HepG2 (cell line): ENCODE data around the gene SIGLEC1. TPM values are rescaled to one million over a fixed set of nuclear protein-coding genes. Genes with fewer than 3 reads are reported as not detected.

Source experiments
- ATAC-seq: fragments of 200-7000 bp; cut with Tn5 transposase; 3 replicates; pipeline ENCODE4 v1.9.1; 2020; ENCODE audit warnings: mild to moderate bottlenecking, moderate library complexity
- BruUV-seq: library from RNA; stranded (reverse); fragments of 400-500 nt; replicated peaks from 2 replicates; lab custom pipeline; 2021; lab: Mats Ljungman, UMichigan
- CTCF ChIA-PET: fragments of 300-600 bp; formaldehyde crosslinking; extraction: SDS; loops from one replicate; lab custom pipeline; 2021; ENCODE audit warnings: low total read pairs, inconsistent platforms, low intra/inter-chr PET ratio; lab: Yijun Ruan, JAX
- POLR2A ChIA-PET: fragments of 350-600 bp; sonication (Branson Sonifier 250); formaldehyde crosslinking; loops from one replicate; lab custom pipeline; 2020; ENCODE audit warnings: antibody characterized with exemption, inconsistent platforms; lab: Yijun Ruan, JAX
- DNase-seq: peaks from one replicate; pipeline ENCODE4 v3.0.0-alpha.2; 2015; ENCODE audit warnings: low spot score
- FAIRE-seq: peaks from 3 replicates; lab custom pipeline; 2011; peaks lifted over from hg19 to GRCh38; lab: Jason Lieb, UNC
- H2AFZ ChIP-seq: one replicate; pipeline ENCODE4 v1.6.1; 2011; ENCODE audit warnings: low read length, inconsistent platforms
- H3K27ac ChIP-seq: fragments of 300-600 bp; 3 replicates; pipeline ENCODE4 v1.8.0; 2011; ENCODE audit warnings: mixed run types, mild to moderate bottlenecking, mixed read lengths, low read length, inconsistent platforms; ENCODE audit not compliant: insufficient read depth; ENCODE audit errors: extremely low read length
- H3K27me3 ChIP-seq, 2 experiments: fragments of 200-600 bp in 1 of 2; 2 replicates in 1 of 2; 3 replicates in 1 of 2; pipeline versions ENCODE4 v1.6.0 to v1.8.0; 2011; ENCODE audit warnings: low read length in 2 of 2, mild to moderate bottlenecking in 2 of 2, moderate library complexity in 2 of 2, inconsistent platforms in 1 of 2; ENCODE audit not compliant: insufficient read depth in 2 of 2, control insufficient read depth in 1 of 2
- H3K36me3 ChIP-seq, 2 experiments: fragments of 200-600 bp in 1 of 2; replicated peaks in 1 of 2; 2 replicates in 1 of 2; 3 replicates in 1 of 2; pipeline versions ENCODE4 v1.5.1 to v1.8.0; 2011; ENCODE audit warnings: low read length in 2 of 2, inconsistent platforms in 1 of 2; ENCODE audit not compliant: insufficient read depth in 2 of 2, control insufficient read depth in 1 of 2
- H3K4me1 ChIP-seq: 2 replicates; pipeline ENCODE4 v1.5.1; 2012; ENCODE audit warnings: low read length, inconsistent platforms; ENCODE audit not compliant: insufficient read depth
- H3K4me2 ChIP-seq: 2 replicates; pipeline ENCODE4 v1.6.0; 2011; ENCODE audit warnings: low read depth, low read length, inconsistent platforms
- H3K4me3 ChIP-seq, 3 experiments: fragments of 200-600 bp in 1 of 3; sonication (generic), shearing (Covaris generic) in 1 of 3; replicated peaks in 1 of 3; 2 replicates each; pipeline ENCODE4 v1.5.1; 2011 to 2016; ENCODE audit warnings: low read length in 3 of 3, inconsistent platforms in 2 of 3, low read depth in 2 of 3, mild to moderate bottlenecking in 2 of 3, control low read depth in 1 of 3, mixed read lengths in 1 of 3; ENCODE audit not compliant: insufficient read depth in 1 of 3
- H3K79me2 ChIP-seq: one replicate; pipeline ENCODE4 v1.6.1; 2011; ENCODE audit warnings: low read length, inconsistent platforms; ENCODE audit not compliant: insufficient read depth
- H3K9ac ChIP-seq: 2 replicates; pipeline ENCODE4 v1.6.0; 2011; ENCODE audit warnings: mild to moderate bottlenecking, low read depth, low read length, inconsistent platforms; ENCODE audit not compliant: insufficient read depth
- H3K9me3 ChIP-seq: 2 replicates; pipeline ENCODE4 v1.5.1; 2012; ENCODE audit warnings: mild to moderate bottlenecking, low read length
- H4K20me1 ChIP-seq: 2 replicates; pipeline ENCODE4 v1.6.0; 2011; ENCODE audit warnings: inconsistent platforms, mild to moderate bottlenecking, low read length, moderate library complexity; ENCODE audit not compliant: insufficient read depth
- CCDC6 ChIP-seq: sonication (generic); formaldehyde crosslinking; IDR thresholded peaks from 2 replicates; pipeline ENCODE4 v1.8.1; 2022; ENCODE audit warnings: mild to moderate bottlenecking, missing genetic modification reagents, moderate library complexity
- ISX ChIP-seq: sonication (generic); formaldehyde crosslinking; conservative IDR thresholded peaks from 2 replicates; pipeline ENCODE4 v1.5.0; 2020; ENCODE audit warnings: missing genetic modification reagents
- MTF2 ChIP-seq: sonication (generic); formaldehyde crosslinking; IDR thresholded peaks from 2 replicates; pipeline ENCODE4 v1.5.0; 2020; ENCODE audit warnings: missing genetic modification reagents, borderline replicate concordance
- NFYB ChIP-seq: sonication (generic); formaldehyde crosslinking; IDR thresholded peaks from 2 replicates; pipeline ENCODE4 v1.4.0; 2020; ENCODE audit warnings: missing genetic modification reagents
- PRDM15 ChIP-seq: sonication (generic); formaldehyde crosslinking; IDR thresholded peaks from 2 replicates; pipeline ENCODE4 v1.4.0; 2020; ENCODE audit warnings: missing genetic modification reagents
- WIZ ChIP-seq: sonication (generic); formaldehyde crosslinking; IDR thresholded peaks from 2 replicates; pipeline ENCODE4 v1.5.1; 2020; ENCODE audit warnings: mild to moderate bottlenecking, missing genetic modification reagents
- ZFP36L1 ChIP-seq: sonication (generic); formaldehyde crosslinking; IDR thresholded peaks from 2 replicates; pipeline ENCODE4 v1.8.0; 2022; ENCODE audit warnings: mild to moderate bottlenecking, missing genetic modification reagents, moderate library complexity
- ZNF225 ChIP-seq: sonication (generic); formaldehyde crosslinking; IDR thresholded peaks from 2 replicates; pipeline ENCODE4 v1.4.0; 2020; ENCODE audit warnings: mild to moderate bottlenecking, missing genetic modification reagents
- ZNF407 ChIP-seq: sonication (generic); formaldehyde crosslinking; IDR thresholded peaks from one replicate; pipeline ENCODE4 v1.5.1; 2020; ENCODE audit warnings: mild to moderate bottlenecking, missing genetic modification reagents; ENCODE audit errors: not compliant biosample characterization
- ZNF761 ChIP-seq: sonication (generic); formaldehyde crosslinking; conservative IDR thresholded peaks from 2 replicates; pipeline ENCODE4 v1.4.0; 2020; ENCODE audit warnings: mild to moderate bottlenecking, missing genetic modification reagents
- WGBS: methylation state at CpG from one replicate; pipeline ENCODE4 v1.1.6; 2017; ENCODE audit warnings: low lambda C conversion rate; 5-methylcytosine and 5-hydroxymethylcytosine counted together
- in situ Hi-C: cut with HindIII; loops from 2 replicates; pipeline ENCODE4 v1.10.0; 2017; ENCODE audit warnings: low pct_unique_long_range_greater_than_20kb; ENCODE audit not compliant: extremely low pct_ligation_motif_present
- intact Hi-C: fragments of 100-400 bp; cut with micrococcal nuclease; formaldehyde crosslinking; loops from one replicate; pipeline ENCODE4 v1.10.0; 2022; ENCODE audit not compliant: unreplicated experiment
- polyA plus RNA-seq, 8 experiments: library from polyadenylated mRNA; depleted of rRNA in 3 of 8; stranded (reverse) in 7 of 8; unstranded in 1 of 8; fragments of >200 nt; fragmentation: Illumina TruSeq in 4 of 8; extraction: Trizol in 4 of 8; gene quantifications; 2 replicates each; pipeline versions ENCODE4 v1.2.1 to v1.2.3, GENCODE V29; 2011 to 2016; ENCODE audit warnings: low read depth in 4 of 8, missing spikeins in 1 of 8, mixed read lengths in 1 of 8; ENCODE audit not compliant: insufficient read depth in 1 of 8
- total RNA-seq, 5 experiments: library from RNA; depleted of rRNA; stranded (reverse); fragments of >200 nt; fragmentation: Illumina TruSeq; extraction: Trizol; gene quantifications; 2 replicates each; pipeline ENCODE4 v1.2.3, GENCODE V29; 2016; ENCODE audit warnings: low read depth in 1 of 5

SIGLEC1 gene
- total and polyA plus RNA-seq, 2 of the 13 experiments (the other 11 are each of a cell fraction or from before 2014, with no cell fraction given) = 0.01 TPM; not detected in 1

- TF ChIP-seq MTF2 = peak; percentile 85
These were observed 39.7 kb downstream of the SIGLEC1 start (continued) for GRCh38 chr20:3672547-3673171.

- Histone ChIP-seq H3K79me2 (no peaks in the 10 kb centered on the region), H3K4me2 (peak overlapping the region; percentile 54), H4K20me1 (no peaks in the 10 kb centered on the region), H3K9me3 (no peaks in the 10 kb centered on the region), H3K27ac (no peak overlapping the region), H2AFZ (no peak overlapping the region), H3K27me3 (peaks cover 48 to 87% of the 10 kb centered on the region in 2 experiments), H3K9ac (no peak overlapping the region), H3K4me1 (peaks cover 8% of the 10 kb centered on the region; the same call in 1 of the 2 replicates), H3K36me3 (no peaks in the 10 kb centered on the region), H3K4me3 (peak overlapping the region in 1 of 3 experiments; percentile 54; a peak in 1 of 6 replicates)
- ATAC-seq (no peak), FAIRE-seq (no peak), DNase-seq (no peak)
- ChIA-PET POLR2A (no interaction called here), CTCF (no interaction called here)
- no TSS peak for BruUV-seq
- 27% methylated on average over 23 of the region's 23 CpGs for WGBS
- in situ Hi-C loops = no loop called here
- intact Hi-C loops = no loop called here
- TF ChIP-seq ZNF225 (CRISPR knock-in tag) = peak; percentile 33; the same call in 1 of the 2 replicates
- no peak for TF ChIP-seq ZNF407 (CRISPR knock-in tag)
- no peak for TF ChIP-seq PRDM15 (CRISPR knock-in tag)
- no peak for TF ChIP-seq ISX
- TF ChIP-seq NFYB (CRISPR knock-in tag) = no peak
- TF ChIP-seq WIZ = no peak
- no peak for TF ChIP-seq ZFP36L1 (CRISPR knock-in tag)
- TF ChIP-seq CCDC6 (CRISPR knock-in tag) = no peak
- no peak for TF ChIP-seq ZNF761 (CRISPR knock-in tag)
These were observed 40.3 kb downstream of the SIGLEC1 start for GRCh38 chr20:3671986-3672546.
